KOPT-K1 (cell line): ENCODE results near the gene IL27RA.

Experiments used
- H3K27ac ChIP-seq: fragments of 200-600 bp; sonication (generic); 2 replicates; pipeline ENCODE4 v1.5.1; 2016; ENCODE audit warnings: antibody characterized with exemption, mild to moderate bottlenecking, low read depth, low read length; ENCODE audit not compliant: poor library complexity, severe bottlenecking
- H3K36me3 ChIP-seq: fragments of 200-600 bp; sonication (generic); 2 replicates; pipeline ENCODE4 v1.5.1; 2017; ENCODE audit warnings: antibody characterized with exemption, mild to moderate bottlenecking, low read length, moderate library complexity; ENCODE audit not compliant: insufficient read depth
- H3K9me3 ChIP-seq: fragments of 200-600 bp; sonication (generic); 2 replicates; pipeline ENCODE4 v1.5.1; 2017; ENCODE audit warnings: antibody characterized with exemption, low read length, mild to moderate bottlenecking; ENCODE audit not compliant: insufficient read depth, poor library complexity, severe bottlenecking

The IL27RA gene

GRCh38 chr19:14056741-14057356 lies 25.3 kb downstream of the IL27RA start:
- Histone ChIP-seq H3K36me3 (peaks cover 9% of the 10 kb centered on the region), H3K9me3 (no peaks in the 10 kb centered on the region), H3K27ac (no peak overlapping the region)

- no peaks in the 10 kb centered on the region for H3K36me3 ChIP-seq
- H3K9me3 ChIP-seq, result no peaks in the 10 kb centered on the region
- no peak overlapping the region for H3K27ac ChIP-seq
Measured at GRCh38 chr19:14058182-14059092, 26.9 kb downstream of the IL27RA start.

DNA sequence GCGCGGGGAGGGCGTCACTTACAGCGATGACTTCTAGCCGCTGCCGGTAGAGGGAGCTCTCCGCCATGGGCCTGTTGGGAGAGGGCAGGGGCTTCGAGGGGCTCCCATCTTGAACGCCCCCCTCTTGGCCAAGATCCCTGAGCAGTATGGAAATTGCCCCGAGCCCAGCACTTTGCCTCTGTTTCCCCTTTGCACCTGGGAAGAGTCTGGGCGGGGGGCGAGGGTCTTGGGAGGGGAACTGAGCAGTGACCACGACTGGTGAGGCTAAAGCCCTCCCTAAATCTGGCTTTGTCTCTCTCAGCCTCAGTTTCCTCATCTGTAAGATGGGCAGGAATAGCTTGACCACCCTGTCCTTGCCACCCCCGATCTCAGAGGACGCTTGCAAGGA lies 27.5 kb downstream of the IL27RA start:
- Histone ChIP-seq H3K27ac (no peak overlapping the region), H3K9me3 (no peaks in the 10 kb centered on the region), H3K36me3 (no peaks in the 10 kb centered on the region)

- H3K27ac ChIP-seq, result no peak overlapping the region
- H3K36me3 ChIP-seq, result no peaks in the 10 kb centered on the region
Measured at GRCh38 chr19:14059652-14060155, 28.1 kb downstream of the IL27RA start.

DNA sequence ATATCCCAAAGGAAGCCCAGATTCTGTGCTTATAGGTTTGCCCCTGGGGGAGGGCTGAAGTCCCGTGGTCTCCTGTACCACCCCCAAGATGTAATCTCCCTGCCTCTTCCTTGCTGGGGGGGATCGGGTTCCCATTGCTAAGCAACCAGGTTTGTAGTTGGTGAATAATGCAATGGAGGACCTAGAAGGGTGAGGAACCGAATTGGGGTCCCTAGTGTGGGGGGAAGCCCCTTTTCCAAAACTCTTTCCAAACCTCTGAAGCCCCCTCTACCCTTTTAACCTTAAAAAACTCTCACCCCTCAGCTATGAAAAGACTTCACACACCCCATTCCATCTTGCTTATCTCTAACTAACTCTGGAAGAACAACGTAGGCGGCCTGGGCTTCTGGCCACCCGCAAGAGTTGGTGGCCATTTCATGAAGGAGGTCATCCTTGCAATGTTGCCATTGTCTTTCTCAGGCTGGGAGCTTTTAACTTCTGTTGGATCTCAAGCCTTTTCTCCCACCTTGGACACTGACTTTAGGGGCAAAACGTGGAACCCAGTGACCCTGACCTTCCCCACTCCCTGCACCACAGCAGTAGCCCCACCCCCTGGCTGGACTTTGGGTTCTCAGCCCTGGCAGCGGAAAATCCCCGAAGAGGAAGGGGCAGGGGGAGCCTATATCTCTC lies 29.7 kb downstream of the IL27RA start:
- Histone ChIP-seq H3K36me3 (no peaks in the 10 kb centered on the region), H3K9me3 (no peaks in the 10 kb centered on the region), H3K27ac (no peak overlapping the region)

More at GRCh38 chr19:14059652-14060155, 28.1 kb downstream of the IL27RA start:
- H3K9me3 ChIP-seq, result no peaks in the 10 kb centered on the region

DNA sequence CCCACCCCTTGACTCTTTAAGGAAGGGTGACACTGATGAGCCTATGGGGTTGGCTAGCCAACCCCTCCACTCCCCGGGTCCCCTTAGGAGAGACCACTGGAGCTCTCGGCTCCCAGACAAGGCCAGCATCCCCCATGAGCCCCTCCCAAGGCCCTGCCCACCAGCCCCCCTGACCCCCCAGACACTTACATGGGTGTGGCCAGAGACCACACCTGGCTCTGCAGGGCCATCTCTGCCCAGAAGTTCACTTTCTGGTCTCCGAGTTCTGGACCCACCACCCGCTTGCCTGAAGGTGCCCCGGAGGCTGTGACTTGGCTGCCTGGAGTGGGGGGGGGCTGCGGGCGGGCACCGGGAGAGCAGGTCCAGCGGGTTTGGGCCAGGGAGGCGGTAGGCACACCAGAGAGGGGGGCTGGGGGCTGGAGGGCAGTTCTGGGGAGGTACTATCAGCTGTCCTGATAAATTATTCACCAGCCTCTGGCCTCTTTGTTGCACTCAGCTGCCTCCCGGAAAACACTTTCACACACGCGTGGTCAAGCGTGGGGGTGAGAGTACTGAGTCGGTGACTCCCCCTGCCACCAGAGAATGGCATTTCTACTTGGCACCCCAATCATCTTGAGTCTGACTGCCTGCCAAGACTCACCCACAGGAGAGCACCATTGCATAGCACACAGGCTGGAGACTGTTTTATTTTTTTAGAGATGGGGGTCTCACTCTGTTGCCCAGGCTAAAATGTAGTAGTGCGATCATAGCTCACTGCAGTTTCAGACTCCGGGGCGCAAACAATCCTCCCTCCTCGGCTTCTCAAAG lies 30.4 kb downstream of the IL27RA start, which contains the start of gene PALM3:
Gene PALM3 (minus strand): TSS at position 326 of the 807 bp plus-strand sequence. CDS start 96 bp downstream, at position 230.
- no peaks in the 10 kb centered on the region for H3K9me3 ChIP-seq
- H3K36me3 ChIP-seq, result no peaks in the 10 kb centered on the region
- H3K27ac ChIP-seq, result no peak within 1 kb of the TSS

- H3K27ac ChIP-seq, result no peak overlapping the region
- no peaks in the 10 kb centered on the region for H3K36me3 ChIP-seq
- no peaks in the 10 kb centered on the region for H3K9me3 ChIP-seq
Measured at GRCh38 chr19:14062558-14062855, 30.9 kb downstream of the IL27RA start.

DNA sequence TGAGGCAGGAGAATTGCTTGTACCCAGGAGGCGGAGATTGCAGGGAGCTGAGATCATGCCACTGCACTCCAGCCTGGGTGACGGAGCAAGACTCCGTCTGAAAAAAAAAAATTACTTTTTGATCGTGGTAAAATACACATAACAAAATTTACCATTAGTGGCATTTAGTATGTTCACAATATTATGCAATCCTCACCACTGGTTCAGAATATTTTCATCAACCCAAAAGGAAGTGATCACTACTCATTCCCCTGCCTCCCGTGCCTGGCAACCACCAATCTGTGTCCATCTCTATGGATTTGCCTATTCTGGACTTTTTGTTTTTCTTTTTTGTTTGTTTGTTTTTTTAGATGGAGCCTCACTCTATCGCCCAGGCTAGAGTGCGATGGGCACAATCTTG lies 31.5 kb downstream of the IL27RA start:
- no peak overlapping the region for H3K27ac ChIP-seq
- no peaks in the 10 kb centered on the region for H3K36me3 ChIP-seq
- H3K9me3 ChIP-seq, result no peaks in the 10 kb centered on the region

DNA sequence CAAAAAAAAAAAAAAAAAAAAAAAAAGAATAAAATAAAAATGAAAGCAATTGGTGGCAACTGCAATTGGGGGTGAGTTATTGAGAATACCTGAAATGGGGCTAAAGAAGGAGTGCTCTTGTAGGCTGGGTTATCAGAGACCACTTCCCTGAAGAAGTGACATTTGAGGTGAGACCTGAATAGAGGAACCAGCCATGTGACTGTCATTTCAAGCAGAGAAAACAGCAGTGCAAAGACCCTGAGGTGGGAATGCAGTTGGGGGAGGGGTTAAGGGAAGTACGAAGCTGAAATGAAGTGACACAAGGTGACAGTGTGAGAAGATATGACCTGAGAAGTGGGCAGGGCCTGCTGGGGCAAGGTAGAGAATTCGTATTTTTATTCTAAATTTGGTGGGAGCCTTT lies 34.6 kb downstream of the IL27RA start:
- Histone ChIP-seq H3K36me3 (no peaks in the 10 kb centered on the region), H3K9me3 (no peaks in the 10 kb centered on the region), H3K27ac (no peak overlapping the region)

DNA sequence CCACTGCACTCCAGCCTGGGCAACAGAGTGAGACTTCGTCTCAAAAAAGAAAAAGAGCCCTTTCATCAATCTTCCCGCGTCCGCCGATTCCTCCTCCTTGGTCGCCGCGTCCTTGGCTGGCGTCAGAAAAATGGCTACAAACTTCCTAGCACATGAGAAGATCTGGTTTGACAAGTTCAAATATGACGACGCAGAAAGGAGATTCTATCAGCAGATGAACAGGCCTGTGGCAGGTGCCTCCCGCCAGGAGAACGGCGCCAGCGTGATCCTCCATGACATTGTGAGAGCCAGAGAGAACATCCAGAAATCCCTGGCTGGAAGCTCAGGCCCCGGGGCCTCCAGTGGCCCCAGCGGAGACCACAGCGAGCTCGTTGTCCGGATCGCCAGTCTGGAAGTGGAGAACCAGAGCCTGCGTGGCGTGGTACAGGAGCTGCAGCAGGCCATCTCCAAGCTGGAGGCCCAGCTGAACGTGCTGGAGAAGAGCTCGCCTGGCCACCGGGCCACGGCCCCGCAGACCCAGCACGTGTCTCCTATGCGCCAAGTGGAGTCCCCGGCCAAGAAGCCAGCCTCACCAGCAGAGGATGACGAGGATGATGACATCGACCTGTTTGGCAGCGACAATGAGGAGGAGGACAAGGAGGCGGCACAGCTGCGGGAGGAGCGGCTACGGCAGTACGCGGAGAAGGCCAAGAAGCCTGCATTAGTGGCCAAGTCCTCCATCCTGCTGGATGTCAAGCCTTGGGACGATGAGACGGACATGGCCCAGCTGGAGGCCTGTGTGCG lies 38.9 kb downstream of the IL27RA start:
- no peaks in the 10 kb centered on the region for H3K9me3 ChIP-seq
- H3K36me3 ChIP-seq, result no peaks in the 10 kb centered on the region
- no peak overlapping the region for H3K27ac ChIP-seq

- no peaks in the 10 kb centered on the region for H3K9me3 ChIP-seq
- H3K27ac ChIP-seq, result peak within 1 kb of the TSS; percentile 20
- H3K36me3 ChIP-seq, result no peaks in the 10 kb centered on the region
Measured at GRCh38 chr19:14072535-14073260, 41.1 kb downstream of the IL27RA start, which contains the start of gene MISP3. MISP3 (plus strand) TSS chr19:14072786; CDS start chr19:14073310, 524 bp downstream.

- peak overlapping the region; percentile 20 for H3K27ac ChIP-seq
- no peaks in the 10 kb centered on the region for H3K36me3 ChIP-seq
- no peaks in the 10 kb centered on the region for H3K9me3 ChIP-seq
Measured at GRCh38 chr19:14073261-14073924, 41.8 kb downstream of the IL27RA start.
